HG02588 (cell line): Measurements from ENCODE around the gene RNF187.

Source experiments
- ATAC-seq: cut with Tn5 transposase; IDR thresholded peaks from one replicate; pipeline ENCODE4 v1.9.1; 2021; ENCODE audit warnings: mild to moderate bottlenecking, moderate library complexity; ENCODE audit not compliant: unreplicated experiment

RNF187 gene

DNA sequence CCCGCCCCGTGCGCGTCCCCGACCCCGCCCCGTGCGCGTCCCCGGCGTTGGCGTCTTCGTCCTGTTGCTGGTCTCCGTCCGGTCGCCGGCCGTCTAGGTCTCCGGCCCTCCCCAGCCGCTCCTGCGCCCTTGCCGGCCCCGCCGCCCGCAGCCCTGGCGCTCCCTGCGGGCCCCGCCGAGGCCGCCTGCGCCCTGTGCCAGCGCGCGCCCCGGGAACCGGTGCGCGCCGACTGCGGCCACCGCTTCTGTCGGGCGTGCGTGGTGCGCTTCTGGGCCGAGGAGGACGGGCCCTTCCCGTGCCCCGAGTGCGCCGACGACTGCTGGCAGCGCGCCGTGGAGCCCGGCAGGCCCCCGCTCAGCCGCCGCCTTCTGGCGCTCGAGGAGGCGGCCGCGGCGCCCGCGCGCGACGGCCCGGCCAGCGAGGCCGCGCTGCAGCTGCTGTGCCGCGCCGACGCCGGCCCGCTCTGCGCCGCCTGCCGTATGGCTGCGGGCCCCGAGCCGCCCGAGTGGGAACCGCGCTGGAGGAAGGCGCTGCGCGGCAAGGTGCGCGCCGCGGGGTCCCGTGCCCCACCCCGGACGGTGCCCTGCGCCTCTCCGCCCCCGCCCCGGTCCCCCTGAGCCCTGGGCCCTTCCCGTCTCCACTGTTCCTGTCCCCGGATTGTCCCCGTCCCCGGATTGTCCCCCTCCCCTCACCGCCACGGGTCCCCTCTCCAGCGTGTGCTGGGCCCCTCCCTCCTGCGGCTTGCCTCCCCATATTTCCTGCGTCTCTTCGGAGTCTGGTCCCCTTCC, at the start of gene RNF187:
RNF187 (plus strand) TSS at position 47 of the 789 bp plus-strand sequence.
- ATAC-seq = peak; percentile 65

DNA sequence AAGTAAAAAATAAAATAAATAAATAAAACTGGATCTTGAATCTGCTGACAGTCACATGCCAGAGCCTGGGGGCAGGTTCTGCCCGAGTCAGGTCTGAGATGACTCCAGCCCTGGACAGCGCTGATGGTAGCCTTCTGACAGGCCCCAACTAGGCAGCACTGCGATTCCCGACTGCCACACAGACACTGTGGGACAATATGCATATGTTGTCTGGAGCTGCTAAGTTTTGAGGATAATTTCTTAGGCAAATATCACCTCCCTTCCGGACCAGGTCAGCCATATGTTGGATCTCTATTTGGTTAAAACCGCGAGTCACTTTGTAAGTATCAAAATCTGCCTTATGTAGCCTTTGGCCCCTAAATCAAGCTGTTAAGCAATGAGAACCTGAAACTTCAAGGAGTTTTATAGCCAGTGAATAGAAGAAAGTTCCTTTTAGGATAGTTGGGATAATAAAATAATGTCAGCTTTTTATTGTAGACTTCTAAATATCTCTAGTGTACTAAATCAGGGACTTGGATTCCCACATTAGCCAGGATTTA, 49.7 kb upstream of the RNF187 start:
- ATAC-seq = no peak

DNA sequence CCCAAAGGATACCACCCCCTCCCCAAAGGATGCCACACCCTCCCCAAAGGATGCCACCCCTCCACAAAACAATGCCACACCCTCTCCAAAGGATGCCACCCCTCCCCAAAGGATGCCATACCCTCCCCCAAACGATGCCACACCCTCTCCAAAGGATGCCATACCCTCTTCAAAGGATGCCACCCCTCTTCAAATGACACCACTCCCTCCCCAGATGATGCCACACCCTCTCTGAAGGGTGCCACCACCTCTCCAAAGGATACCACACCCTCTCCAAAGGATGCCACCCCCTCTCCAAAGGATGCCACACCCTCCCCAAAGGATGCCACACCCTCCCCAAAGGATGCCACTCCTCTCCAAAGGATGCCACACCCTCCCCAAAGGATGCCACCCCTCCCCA, 48.9 kb upstream of the RNF187 start:
- ATAC-seq = no peak

DNA sequence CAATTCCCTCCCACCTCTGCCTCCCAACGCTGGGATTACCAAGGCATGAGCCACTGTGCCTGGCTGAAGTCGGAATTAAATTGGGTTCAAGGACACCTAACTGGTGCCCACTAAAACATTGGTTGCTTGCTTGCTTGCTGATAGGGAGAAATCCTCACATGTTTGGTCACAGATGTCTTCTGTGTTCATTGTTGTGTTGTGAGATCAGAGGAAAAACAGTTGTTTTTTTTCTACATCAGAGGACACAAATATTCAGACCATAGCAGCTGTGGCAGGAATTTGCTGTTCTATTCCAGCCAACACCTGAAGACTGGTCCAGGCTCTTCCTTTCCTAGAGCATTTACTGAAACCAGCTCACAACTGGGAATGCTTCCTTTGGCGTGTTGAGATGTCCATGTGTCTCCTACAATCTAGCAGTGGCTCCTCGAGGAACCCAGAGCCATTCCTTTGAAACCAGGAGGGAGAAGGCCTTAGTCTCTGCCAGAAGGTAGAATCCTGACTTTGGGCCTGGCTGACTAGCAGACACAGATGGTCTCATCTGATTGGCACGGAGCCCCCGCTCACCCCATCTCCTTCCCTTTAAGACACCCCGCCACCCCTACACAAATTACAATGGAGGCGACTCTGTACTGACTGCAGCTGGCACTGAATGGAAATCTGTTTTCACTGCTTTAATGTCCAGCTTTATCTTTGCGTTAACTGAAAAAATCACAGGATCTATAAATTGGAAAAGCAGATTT, 46.3 kb upstream of the RNF187 start:
- no peak for ATAC-seq

DNA sequence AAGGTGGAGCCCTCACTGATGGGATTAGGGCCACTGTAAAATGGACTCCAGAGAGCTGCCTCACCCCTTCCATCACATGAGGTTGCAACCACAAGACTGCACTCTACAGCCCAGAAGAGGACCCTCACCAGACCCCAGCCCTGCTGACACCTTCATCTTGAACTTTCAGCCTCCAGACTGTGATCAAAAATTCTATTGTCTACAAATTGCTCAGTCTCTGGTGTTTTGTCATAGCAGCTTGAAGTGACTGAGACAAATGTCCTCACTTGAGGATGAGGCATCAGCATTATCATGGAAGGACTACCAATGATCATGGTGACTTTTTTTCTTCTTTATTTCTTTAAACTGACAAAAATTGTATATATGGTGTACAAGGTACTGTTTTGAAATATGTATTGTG, 43.8 kb upstream of the RNF187 start:
- ATAC-seq = no peak

DNA sequence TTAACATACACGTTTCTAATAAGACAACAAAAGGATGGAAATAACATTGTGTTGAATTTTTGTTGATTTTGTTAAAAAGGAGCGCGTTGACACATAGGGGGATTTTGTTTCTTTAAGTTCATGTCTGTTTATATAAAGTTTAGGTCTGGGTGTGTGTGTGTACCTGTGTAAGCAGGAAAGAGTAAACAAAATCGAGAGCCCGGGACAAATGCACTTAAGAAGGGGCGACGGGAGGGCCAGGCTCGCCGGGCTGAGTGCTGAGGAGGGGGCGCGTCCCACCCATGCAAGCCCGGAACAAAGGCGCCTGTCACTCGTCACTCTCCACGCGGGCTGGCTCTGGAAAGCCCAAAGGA, 41.7 kb upstream of the RNF187 start:
- ATAC-seq = no peak

DNA sequence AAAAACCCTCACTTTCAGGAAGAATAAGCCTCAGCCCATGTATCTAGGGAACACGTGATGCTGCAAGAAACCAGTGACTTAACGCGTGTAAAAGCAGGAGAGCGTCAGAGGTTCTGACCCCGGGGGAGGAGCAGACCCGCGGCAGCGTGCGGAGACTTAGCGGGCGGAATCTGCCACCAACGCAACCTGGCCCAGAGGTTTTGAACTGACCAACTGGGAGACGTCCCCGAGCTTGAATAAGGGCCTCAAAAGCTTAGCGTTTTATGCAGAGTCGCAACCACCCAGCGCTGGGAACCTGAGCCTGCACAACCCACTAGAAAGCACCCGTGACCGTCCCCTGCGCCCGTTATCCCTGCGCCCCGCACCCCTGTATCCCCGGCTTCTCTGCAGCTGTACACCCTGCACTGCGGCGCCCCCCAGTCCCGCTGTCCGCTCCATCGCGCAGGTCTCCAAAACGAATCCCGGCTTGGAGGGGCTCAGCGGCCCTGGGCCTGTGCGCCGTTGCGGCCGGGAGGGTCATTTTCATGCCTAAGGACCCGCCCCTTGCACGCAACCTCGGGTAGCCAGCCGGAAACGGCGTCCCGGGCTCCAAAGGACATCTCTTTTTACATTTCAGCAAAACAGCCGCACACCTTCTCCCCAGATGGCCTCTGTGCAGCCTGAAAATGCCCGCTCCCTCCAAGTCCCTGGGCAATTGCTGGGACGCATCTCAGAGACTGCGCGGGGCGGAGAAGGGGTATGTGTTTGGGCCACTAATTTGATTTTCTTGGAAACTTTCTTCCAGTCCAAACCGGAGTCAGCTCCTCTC, 41.1 kb upstream of the RNF187 start:
- peak; percentile 75 for ATAC-seq

DNA sequence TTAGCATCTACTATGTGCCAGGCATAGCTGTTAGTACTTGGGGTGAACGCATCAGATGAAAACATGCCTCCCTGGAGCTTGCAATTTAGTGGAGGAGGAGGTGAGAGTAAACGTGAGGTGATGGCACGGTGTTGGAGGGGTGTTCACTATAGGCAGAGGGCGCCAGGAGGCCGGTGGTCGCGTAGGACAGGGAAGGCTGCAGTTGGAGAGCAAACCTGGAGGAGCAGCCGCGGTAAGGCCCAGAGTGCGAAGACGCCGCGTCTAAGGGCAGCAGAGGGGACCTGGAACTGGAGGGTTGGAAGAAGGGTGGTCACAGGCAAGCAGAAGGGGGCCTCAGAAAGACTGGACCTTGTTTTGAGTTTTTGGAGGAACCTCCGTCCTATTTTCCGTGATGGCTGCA, 40.3 kb upstream of the RNF187 start:
- ATAC-seq = no peak

DNA sequence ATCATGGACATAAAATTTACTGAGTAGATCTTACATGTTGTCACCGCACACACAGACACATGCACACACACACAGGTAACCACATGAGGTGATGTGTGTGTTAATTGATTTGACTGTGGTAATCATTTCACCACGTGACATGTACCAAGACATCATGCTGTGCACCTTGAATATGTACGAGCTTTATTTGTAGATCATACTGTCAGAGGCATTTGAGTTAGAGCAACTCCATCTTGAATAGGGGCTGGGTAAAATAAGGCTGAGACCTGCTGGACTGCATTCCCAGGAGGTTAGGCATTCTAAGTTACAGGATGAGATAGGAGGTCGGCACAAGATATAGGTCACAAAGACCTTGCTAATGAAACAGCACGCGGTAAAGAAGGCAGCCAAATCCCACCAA, 38.8 kb upstream of the RNF187 start:
- ATAC-seq = no peak

DNA sequence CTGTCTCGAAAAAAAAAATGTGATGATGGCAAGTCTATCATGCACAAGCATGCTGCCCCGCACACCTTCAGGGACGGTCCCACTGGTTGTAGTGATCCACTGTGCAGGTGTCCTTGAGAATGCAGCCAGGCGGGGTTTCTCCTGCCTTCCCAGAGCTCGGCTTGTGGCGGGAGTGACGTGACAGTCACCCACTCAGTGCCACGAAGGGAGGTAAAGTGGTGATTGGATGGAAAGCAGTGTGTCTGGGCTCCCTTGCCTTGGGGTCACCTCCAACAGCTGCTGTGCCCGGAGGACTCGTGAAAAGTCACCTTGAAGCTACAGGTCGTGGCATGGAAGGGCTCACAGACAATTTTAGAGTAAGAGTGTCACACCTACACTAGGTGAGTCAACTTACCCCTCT, 37.0 kb upstream of the RNF187 start:
- no peak for ATAC-seq

DNA sequence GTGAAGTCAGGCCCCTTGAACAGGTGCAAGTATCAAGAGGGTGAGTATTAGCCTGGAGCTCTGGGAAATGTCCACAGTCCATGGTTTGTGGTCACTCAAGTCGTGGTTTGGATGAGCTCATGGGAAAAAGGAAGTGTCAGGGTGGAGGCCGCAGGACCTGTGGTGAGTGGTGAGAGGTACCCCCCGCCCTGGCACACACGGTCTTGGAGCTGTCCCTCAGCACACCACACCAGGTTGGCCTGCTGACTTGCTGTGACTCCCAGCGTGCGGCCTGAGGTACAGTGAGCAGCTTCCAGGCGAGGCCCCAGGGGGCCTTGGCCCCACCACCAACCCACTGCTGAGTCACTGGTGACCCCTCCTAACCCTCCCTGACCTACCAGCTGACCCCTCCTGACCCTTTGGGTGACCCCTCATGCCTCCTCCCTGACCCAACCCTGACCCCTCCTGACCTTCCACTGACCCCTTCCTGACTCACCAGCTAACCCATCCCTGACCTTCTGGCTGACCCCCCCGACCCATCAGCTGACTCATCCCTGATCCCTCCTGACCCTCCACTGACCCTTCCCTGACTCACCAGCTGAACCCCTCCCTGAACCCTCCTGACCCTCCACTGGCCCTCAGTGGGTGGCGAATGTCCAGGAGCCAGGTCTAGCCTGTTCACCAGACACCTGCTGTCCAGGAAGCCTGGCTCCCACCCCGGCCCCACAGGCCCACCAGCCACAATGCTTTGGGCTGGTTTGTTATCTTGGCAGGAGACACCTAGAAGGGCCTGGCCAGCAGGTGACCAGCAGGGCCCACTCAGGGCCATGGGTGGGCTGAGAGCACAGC, 34.8 kb upstream of the RNF187 start:
- ATAC-seq = no peak

DNA sequence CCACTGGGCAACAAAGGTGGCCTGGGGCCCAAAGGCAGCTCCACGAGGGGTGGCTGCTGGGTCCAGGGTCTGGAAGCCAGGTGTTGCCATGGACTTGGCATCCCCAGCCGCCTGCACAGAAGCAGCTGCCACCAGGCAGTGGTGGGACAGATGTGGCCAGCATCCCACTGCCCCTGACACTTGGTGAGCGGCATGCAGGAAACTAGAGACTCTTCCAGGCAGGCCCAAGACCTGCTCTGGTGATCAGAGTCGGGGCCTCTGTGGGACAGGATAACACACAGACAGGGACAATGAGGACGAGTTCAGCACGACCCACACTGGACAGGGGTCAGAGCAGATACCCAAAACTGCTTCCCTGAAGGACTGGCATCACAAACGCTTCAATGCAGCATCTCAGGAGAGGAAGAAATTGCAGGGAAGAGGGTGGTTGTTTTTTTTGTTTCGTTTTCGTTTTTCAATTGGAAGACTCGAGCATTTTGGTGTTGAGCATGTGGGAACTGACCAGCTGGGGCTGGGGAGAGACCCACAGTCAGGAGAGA, 34.1 kb upstream of the RNF187 start:
- ATAC-seq = no peak

DNA sequence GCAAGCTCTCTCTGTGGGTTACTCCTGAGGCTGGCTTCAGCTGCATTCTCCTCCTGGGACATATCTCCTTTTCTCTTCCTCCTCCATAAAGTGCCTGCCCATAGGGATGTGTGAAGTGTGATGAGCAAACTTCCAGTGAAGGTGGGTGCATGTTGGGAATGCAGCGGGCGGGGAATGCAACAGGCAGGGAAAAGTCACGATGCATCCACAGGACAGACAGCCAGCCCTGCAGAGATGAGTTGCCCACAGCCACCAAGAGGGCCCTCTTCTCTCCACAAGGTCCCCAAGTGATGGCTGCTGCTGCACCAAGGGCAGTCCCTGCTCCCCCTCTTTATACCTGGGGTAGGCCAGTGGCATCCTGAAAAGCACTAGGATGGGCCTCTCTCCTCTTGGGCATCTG, 33.6 kb upstream of the RNF187 start:
- ATAC-seq = no peak

DNA sequence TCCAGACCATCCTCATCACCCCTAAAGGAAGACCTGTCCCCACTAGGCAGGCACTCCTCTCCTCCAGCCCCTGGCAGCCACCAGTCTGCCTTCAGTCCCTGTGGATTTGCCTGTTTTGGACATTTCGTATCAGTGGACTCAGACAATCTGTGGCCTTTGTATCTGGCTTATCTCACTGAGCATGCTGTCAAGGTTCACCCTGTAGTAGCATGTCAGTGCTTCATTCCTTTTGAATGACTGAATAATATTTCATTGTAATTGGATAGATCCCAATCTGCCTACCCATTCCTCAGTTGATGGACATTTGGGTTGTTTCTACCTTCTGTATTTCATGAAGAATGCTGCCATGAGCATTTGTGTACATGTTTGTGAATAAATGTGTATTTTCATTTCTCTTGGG, 32.9 kb upstream of the RNF187 start:
- ATAC-seq = no peak

DNA sequence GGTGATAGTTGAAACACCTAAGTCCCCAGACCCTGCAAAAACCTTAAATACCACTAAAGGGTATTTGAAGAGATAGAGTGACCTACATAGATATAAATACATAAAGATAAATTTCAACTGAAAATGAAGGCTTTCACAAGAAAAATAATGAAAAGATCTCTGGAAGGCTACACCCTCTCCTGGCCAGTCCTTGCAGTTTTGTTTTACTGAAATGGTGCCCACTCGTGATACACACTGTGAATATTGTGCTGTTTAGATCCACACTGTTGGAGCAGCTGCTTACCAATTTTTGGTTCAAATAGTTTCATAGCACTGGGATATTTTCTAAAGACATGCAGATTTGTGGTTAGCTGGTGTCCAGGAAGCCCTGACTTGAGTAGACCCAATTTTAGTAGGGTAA, 31.5 kb upstream of the RNF187 start:
- ATAC-seq = no peak

DNA sequence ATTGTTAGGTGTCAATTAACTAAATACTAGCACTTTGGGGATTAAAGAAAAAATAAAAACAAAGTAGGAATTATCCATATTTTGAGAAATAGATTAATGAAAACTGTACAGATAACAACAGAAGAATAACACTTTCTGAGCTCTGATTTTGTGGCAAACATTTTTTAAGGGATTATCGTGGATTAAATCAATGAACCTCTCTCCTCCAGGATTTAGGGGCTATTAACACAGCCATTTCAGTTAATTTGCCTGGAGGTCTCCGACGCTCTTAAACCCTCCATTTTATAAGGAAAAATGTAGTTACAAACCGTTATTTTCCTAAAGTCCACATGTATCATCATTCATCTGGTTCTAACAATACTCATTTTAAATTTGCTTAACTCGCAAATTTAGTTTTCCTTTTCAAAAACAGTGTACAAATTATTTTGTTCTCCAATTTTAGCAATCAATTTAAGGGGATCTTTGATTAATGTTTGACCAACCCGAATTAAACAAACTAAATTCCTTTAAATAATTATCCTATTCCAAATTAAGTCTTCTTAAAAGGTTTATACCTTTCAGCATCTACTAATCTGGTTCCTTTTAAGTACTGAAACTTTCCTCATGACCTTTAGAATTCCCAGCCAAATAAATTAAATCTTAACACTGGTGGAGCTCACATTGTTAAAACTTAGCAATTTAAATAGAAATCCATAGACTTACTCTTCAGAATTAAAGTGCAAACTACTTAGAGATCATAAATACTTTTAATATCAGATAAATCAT, 30.7 kb upstream of the RNF187 start:
- ATAC-seq = no peak

DNA sequence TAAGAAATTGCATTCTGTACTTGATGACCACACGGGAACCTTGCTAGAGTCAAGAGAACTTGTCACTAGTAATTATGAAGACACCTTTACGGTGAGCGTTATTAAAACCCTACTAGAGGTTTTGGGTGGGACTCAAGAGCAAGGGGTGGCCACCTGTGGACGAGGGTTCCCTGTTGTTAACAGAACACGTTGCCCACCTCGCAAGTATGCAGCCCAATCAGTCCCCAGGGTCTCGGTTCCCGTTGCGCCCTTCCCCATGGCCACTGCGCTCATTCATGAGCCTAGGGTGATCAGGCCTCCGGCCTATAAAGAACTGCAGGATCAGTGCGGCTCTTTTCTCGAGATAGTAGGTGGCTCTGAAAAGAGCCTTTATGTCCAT, 30.2 kb upstream of the RNF187 start:
- peak; percentile 1 for ATAC-seq

DNA sequence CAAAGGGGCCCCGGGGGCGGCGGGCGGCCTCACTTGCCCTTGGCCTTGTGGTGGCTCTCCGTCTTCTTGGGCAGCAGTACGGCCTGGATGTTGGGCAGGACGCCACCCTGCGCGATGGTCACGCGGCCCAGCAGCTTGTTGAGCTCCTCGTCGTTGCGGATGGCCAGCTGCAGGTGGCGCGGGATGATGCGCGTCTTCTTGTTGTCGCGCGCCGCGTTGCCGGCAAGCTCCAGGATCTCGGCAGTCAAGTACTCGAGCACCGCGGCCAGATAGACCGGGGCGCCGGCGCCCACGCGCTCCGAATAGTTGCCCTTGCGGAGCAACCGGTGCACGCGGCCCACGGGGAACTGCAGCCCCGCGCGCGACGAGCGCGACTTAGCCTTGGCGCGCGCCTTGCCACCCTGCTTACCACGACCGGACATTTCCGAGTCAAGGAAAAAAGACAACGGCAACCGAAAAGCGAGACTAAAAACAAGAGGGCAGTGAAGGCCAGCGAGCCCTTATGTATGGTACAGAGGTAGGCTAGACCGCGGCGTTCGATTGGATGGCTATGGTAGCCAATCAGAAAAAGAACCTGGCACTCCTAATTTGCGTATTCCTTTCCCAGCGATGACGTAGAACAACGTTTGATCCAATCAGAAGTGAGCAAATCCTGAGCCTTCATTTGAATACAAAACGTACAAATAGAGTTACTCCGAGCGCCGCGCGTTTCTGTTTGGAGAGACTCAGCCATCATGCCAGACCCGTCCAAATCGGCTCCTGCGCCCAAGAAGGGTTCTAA, 29.6 kb upstream of the RNF187 start:
- peak; percentile 88 for ATAC-seq
